Kidney epithelial cell (primary cell): Measurements from ENCODE around the gene NTRK3. TPM values are rescaled to one million over a fixed set of nuclear protein-coding genes. Genes with fewer than 3 reads are reported as not detected.

Experiments
- DNase-seq: peaks from one replicate; pipeline ENCODE4 v3.0.0-alpha.2; 2010; ENCODE audit warnings: low read depth
- H3K27me3 ChIP-seq: 2 replicates; pipeline ENCODE4 v1.6.0; 2011; ENCODE audit warnings: low read length; ENCODE audit not compliant: control insufficient read depth, insufficient read depth
- H3K36me3 ChIP-seq: 2 replicates; pipeline ENCODE4 v1.5.1; 2011; ENCODE audit warnings: low read length; ENCODE audit not compliant: control insufficient read depth, insufficient read depth
- H3K4me3 ChIP-seq: 2 replicates; pipeline ENCODE4 v1.5.1; 2011; ENCODE audit warnings: low read depth, mild to moderate bottlenecking, control low read depth, low read length
- CTCF ChIP-seq: IDR thresholded peaks from 2 replicates; pipeline ENCODE4 v1.5.1; 2011; ENCODE audit warnings: mild to moderate bottlenecking, moderate library complexity, low read length, control low read depth, inconsistent platforms; ENCODE audit not compliant: insufficient read depth, poor library complexity, severe bottlenecking
- total RNA-seq: library from RNA; depleted of rRNA; stranded (reverse); fragments of >200 nt; gene quantifications from 2 replicates; pipeline ENCODE4 v1.2.3, GENCODE V29; 2015

NTRK3 gene
- total RNA-seq, 1 donor from 2014 or later = not detected

- H3K36me3 ChIP-seq = no peaks in the 10 kb centered on the region
- TF ChIP-seq CTCF = no peak
- peak overlapping the region; percentile 5 for H3K4me3 ChIP-seq
- peaks cover 53% of the 10 kb centered on the region for H3K27me3 ChIP-seq
- no peak for DNase-seq
These were observed 963 bp upstream of the NTRK3 start for GRCh38 chr15:88257311-88258092.

- H3K27me3 ChIP-seq = peaks cover 51% of the 10 kb centered on the region
- no peaks in the 10 kb centered on the region for H3K36me3 ChIP-seq
- no peak for TF ChIP-seq CTCF
- DNase-seq = no peak
- peak overlapping the region; percentile 18 for H3K4me3 ChIP-seq
These were observed 858 bp downstream of the NTRK3 start for GRCh38 chr15:88255484-88256278.

GRCh38 chr15:88255087-88255483 lies 1.5 kb downstream of the NTRK3 start:
- no peak for DNase-seq
- TF ChIP-seq CTCF = no peak
- Histone ChIP-seq H3K36me3 (no peaks in the 10 kb centered on the region), H3K4me3 (no peak overlapping the region), H3K27me3 (peaks cover 51% of the 10 kb centered on the region)

GRCh38 chr15:88252441-88252840 lies 4.1 kb downstream of the NTRK3 start:
- no peak overlapping the region for H3K4me3 ChIP-seq
- TF ChIP-seq CTCF = no peak
- no peak for DNase-seq

GRCh38 chr15:88250826-88251225 lies 5.7 kb downstream of the NTRK3 start:
- H3K27me3 ChIP-seq = peaks cover 23% of the 10 kb centered on the region
- TF ChIP-seq CTCF = no peak
- no peak overlapping the region for H3K4me3 ChIP-seq
- H3K36me3 ChIP-seq = no peaks in the 10 kb centered on the region
- no peak for DNase-seq

More at GRCh38 chr15:88252441-88252840, 4.1 kb downstream of the NTRK3 start:
- Histone ChIP-seq H3K27me3 (peaks cover 35% of the 10 kb centered on the region), H3K36me3 (no peaks in the 10 kb centered on the region)
